Activated naive CD4-positive, alpha-beta T cell treated with Interleukin-2 at 50 U/mL for 16 hours (primary cell): ENCODE results near the gene PSAPL1.

Source experiments
- DNase-seq: peaks from one replicate; pipeline ENCODE4 v3.0.0-alpha.2; 2020

The PSAPL1 gene

DNA sequence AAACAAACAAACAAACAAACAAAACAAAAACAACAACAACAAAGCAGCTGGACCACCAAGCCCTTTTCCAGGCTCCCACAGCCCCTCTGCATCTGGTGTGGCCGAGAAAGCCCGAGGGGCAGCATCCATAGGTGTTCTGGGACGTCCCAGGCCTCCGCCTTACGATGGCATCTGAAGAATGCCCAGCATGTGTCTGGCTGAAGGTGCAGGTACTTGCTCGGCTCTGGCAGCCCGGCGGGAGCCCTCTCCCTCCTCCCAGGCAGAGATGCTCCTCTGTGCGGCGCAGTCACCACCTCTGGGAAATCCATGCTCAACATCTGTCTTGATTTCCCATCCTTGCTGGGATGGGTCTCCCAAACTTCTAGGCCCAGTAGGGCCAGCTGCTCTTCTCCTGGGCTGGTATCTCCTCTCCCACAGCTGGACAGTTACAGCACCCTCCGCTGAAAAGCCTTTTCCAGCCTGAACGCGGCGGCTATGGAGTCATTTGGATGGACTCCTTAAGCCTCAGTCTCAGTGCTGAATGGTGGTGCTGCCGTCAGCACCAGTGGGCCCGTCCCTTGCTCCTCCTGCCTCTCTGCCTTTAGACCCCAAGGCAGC lies 4.3 kb downstream of the PSAPL1 start:
- no peak for DNase-seq

DNA sequence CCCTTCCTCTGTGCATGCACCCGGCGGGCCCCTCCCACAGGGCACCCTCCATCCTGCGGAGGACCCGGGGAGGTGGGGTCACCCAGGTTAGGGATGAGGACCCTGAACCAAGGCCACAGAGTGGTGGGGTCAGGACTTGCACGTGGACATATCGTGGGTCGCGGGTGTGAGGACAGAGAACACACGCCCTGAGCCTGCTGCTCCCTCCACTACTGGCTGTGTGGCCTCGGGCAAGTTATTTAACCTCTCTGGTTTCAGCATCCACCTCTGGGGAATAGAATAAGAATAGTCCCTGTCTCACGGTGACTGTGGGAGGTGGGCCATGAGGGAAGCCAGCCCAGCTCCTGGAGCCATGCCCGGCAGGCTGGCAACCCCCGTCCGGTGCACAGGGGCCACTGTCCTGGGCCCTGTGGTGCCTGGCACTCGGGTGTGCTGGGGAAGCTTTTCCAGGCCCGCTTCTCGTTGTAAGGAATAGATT lies 5.1 kb downstream of the PSAPL1 start:
- no peak for DNase-seq

DNA sequence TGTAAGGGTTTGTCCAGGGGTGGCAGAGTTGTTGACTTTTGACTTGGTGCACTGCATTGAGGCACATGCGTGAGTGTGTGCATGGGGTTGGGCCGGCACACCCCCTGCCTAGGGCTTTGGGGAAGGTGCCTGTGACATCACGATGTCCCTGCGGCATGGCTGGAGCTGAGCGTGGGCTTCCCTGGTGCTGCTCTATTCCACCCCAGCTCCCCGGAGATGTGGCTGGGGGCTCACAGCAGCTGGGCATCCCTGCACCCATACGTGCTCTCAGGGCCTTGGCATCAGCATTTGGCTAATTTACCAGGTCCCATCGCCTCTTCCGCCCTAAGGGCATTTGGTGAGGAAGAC lies 5.7 kb downstream of the PSAPL1 start:
- DNase-seq, result no peak

DNA sequence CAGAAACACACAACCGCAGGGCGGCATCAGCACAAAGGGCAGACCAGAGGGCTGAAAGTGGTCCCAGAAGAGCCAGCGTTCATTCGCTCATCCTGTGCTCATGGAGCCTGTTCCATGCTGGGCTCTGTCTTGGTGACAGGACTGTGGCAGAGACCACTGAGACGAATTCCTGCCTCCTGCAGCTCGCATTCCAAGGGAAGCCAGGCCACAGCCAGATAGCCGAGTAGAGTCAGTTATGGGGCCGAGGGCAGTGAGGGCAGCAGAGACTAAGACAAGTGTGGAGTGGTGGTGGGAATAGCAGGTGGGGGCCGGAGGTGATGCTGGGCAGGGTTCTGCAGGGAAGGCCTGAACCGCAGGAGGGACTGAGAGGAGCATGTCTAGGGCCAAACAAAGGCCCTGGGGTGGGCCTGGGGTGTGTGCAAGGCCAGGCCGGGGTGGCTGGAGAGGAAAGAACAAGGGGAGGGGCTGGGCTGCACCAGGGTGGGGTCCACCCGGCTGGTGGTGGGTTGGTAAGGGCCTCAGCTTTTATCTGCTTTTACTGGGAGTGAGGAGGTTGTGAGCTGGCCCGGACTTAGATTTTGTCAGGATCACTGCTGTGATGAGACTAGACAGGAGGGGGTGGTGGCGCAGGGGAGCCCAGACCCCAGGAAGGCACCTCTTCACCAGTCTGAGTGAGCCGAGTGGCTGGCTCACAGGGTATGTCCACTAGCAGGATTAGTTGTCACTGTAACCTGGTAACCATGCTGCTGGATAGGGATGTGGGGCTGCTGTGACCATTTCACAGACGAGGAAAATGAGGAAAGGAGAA lies 6.3 kb downstream of the PSAPL1 start:
- no peak for DNase-seq

DNA sequence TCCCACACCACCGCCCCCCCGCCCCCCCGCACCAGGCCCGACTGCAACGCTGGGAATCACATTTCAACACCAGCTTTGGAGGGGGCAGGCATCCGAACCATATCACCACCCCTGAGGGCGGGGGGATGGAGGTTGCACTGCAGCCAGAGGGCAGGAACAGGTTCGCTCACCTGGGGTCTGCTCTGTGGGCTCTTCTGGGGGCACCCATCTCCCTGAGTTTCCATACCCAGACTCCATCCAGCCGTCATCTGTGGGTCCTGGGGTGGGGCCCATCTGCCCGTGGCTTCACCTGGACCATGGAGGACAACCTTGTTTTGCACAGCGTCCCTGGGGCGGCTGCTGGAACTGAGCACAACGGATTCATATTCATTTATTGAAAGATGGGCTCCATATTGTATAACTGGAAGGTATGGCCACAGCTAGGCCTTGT lies 6.9 kb downstream of the PSAPL1 start:
- no peak for DNase-seq

DNA sequence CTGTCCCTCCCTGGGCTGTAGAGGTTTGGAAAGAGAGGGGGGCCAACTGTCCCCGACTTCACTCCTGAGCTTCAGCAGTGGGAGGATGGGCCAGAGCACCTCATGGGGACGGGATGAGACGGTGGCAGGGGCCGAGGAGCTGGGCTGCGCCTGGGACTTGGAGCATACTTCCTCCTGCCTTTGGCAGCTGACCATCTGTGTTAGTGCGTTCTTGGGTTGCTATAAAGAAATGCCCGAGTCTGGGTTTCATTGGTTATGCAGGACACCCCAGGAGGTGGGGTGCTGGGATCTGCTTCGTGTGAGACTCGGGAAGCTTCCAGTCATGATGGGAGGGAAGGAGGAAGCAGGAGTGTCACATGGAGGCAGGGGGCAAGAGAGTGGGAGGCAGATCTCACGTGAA lies 7.4 kb downstream of the PSAPL1 start:
- no peak for DNase-seq

DNA sequence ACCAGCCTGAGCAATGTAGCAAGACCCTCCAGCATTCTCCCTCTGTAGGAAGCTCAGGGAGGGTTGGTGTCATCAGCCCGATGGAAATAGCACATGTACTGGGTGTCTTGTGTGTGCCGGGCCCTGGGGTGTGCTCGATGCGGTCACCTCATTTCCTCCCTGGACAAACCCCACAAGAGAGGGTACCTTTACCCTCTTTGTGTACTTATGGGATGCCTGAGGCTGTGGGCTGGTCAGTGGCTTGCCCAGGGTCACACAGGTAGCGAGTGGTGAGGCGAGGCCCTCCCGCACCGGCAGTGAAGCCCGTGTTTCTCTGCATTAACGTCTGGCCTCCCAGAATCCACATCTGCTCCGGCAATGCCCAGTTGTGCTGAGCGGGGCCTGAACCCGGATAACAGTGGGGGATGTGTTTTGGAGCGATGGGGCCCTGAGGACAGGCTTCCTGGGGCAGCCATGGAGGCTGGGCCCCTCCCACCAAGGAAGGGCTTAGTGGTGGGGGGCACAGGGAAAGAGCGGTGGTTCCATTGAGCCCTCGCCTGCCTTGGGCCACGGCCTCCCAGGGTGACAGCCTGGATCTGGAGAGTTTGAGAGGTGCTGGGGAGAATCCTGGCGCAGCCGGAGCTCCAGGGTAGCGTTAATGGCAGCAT lies 8.1 kb downstream of the PSAPL1 start:
- no peak for DNase-seq

DNA sequence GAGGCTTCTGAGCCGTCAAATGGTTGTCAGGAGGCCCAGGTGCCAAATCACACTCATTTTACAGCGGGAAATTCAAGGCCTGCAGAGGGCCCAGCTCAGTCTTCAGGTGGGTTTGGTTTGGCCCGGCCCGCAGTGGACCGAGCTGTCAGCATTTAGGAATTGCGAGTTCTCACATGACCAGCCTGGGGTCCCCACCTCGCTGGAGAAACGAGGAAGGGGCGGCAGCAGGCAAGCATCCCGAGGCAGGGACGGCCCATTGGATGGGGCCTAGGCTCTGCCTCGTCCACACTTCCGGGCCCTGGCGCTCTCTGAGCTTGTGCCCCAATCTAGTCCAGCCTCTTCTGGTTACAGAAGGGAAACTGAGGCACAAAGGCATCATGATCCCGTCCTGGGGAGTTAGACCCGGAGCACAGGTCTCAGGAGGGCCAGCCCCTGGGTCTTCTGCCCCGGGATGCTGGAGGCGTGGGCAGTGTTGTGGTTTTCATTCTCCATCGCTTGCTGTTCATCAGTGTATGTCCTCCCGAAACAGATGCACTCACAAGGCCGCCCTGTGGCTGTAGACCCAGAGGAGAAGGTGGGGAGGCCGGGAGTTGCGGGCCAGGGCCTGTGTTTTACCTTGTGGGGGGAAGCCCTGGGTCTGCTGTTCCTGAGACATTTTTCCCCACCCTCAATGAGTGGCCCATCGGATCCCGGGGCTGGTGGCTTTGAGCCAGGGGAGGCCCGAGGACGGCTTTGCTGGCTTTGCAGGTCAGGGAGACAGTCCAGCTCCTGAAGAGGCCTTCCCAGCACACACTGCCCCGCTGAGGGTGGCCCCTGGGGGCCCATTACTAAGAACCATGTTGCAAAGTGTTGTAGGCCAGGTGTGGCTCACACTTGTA lies 8.9 kb downstream of the PSAPL1 start:
- no peak for DNase-seq

DNA sequence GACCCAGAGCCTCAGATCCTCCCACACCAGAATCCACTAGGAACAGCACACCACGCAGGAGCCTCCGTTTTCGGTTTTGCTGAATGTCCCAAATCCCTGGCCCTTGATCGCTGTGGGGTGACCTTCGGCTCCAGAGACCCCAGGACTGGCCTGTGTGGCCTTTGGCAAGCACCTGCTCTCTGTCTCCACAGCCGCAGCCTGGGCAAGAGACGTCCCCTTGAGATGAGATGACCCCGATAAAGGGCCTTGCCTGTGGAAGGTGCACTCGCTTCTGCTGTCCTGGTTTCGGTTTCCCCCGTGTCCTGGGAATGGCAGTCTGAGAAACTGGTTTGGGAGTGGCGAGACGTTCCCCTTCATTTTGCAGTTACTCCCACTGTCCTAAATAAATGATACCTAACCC lies 9.6 kb downstream of the PSAPL1 start:
- no peak for DNase-seq

DNA sequence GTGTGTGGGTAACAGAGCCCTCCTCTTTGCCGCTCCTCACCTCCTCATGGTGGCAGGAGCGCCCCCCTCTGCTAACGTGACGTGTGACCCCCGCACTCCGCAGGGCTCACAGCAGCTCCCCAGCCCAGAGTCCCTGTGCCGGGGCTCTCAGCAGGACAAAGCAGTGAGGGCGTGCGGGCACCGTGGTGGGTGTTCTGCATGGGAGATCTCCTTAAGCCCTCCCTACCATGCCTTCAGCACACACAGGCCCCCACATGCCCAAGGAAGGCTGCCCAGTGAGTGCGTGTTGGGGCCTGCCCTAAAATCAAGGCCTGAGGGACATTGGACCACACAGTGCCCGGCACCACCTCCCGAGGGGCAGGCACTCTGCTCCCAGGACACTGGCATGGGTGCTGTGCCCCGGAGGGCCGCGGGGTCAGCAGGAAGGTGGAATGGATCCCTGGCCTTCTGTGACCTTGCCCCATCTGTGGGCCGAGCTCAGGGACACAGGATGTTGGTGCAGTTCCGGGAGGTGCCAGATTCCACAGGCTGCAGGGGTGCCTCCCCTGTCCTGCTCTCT lies 10.1 kb downstream of the PSAPL1 start:
- no peak for DNase-seq

DNA sequence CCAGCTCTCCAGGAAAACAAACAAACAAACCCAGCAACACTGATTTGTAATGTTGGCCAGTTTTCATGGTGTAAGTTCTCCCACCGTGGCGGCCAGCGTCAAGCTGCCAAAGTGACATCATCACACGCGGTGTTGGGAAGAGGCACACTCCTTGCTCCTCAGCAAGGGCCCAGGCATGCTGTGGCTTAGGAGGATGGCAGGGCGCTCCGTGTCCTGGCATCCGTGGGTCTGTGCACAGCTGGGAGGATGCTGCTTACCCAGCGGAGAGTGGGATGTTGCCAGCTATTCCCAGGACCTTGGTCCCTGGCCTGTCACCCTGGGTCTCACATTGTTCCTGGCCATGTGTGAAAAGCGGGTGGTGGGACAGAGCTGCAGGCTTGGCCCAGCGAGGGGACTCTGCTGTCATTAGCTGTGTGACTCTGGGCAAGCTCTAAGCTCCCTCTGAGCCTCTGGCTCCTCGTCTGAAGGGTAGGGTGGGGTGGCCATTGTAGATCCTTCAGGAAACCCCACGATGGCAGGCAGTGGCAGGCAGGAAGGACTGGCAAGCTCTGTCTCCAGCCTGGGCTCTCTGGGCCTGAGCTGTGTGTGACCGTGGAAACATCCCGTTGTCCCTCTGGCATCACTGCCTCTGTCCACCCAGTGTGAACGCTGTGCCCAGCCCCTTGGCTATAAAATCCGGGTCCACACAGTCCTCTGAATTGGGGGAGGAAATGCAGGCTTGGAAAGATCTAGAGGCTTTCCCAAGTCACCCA lies 10.8 kb downstream of the PSAPL1 start:
- DNase-seq, result no peak

DNA sequence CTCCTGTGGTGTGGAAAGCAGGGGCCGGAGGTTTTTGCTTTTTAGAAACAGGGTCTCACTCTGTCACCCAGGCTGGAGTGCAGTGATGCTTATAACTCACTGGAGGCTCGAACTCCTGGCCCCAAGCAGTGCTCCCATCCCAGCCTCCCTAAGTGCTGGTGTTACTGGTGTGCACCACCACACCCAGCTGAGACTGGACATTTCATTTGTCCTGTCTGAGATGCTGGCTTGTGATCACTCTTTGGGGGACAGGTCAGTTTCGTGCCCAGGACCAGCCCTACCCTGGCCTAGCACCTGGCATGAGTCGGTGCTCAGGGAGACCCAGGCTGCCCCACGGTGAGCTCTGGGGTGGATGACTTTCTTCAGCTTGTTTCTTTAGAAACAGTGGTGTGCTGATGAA lies 11.3 kb downstream of the PSAPL1 start:
- no peak for DNase-seq

DNA sequence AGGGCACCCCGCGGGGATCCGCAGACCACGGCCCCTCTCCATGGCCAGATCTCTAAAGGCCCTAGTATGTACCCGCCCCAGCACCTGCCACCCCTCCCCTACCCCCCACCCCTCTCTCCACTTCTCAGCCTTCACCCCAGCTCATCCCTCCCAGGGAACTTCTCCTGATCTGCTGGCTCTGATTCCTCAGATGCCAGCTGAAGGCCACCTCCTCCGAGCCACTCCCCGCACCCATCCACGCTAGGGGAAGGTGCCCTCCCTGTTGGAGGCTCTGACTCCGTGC lies 11.9 kb downstream of the PSAPL1 start:
- no peak for DNase-seq

DNA sequence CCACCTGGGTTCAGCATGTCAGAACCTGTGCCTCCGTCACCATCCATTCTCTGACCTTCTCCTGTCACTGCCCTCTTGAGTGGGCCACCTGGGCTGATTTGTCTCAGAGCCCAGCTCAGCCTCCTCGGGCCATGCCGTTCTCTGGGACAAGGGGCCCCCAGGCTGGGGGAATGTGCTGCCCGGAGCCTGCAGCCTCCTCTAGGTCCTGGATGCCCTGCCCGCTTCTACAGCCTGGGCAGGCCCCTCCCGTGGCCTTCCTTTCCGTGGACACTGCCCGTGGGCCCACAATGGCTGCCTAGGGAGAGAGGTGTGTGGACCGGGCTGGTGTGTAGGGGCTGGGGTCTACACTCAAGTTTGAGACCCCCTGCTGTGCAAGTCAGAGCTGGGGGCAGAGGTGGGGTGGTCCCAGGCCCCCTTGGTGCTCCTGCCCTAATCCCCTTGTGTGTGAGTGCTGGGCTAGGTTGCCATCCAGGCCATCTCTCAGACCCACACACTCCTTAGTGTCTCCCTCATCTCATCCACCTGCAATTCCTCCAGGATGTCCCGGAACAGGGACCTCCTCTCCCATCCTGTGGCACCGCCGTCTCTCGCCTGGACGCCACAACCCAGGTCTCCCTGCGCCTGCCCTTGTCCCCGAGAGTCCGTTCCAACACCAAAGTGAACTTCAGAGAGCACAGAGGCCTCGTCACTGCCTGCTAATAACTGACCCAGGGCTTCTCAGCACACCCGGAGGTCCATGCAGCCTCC lies 12.4 kb downstream of the PSAPL1 start:
- DNase-seq, result no peak

DNA sequence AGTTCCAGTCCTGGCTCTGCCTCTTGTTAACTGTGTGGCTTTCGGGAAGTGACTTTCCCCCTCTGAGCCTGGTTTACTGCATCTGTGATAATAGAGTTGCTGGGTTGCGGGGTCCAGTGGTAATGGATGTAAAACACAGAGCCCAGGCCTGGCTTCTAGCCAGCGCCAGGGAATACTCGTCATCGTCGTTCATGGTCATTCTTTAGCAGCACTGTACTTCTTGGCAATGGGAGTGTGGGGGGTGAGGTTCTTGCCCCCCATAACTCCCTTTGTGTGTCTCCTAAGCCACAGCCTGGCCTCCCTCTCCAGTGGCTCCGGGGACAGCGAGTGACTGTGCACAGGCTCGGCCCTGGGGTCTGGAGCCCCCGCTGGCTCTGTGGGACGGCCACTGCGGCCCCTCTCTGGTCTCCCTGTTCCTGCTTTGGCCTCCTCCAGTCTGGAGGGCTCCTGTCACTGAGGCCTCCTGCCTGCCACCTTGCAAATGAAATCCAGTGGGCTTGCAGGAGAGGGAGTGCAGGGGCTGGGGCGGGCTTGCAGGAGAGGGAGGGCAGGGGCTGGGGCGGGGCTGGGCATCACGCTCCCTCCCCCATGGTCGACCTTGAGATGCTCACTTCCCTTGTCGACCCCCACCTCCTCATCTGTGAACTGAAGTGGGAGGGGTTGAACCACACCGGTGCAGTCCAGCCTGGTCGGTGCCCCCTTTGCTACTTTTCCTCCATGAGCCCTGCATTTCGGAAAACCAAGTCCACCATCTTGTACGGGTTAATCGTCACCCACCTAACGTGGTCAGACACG lies 13.2 kb downstream of the PSAPL1 start:
- no peak for DNase-seq

DNA sequence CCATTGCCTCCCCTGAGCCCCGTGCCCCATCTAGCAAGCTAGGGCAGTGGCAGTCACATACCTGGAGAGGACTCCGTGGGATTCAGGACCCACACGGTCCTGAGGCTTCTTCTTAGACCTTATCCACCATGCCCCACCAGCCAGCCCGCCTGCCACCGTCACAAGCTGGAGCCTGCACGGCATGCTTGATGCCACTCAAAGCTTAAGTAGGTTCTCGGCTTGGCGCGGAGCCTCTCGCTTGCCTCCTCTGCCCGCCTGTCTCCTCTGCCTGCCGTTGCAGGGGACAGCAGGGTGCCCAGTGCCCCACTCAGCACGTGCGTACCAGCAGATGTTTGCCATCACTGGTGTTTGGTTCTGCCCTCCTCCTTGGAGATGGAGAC lies 14.1 kb downstream of the PSAPL1 start:
- DNase-seq, result no peak

DNA sequence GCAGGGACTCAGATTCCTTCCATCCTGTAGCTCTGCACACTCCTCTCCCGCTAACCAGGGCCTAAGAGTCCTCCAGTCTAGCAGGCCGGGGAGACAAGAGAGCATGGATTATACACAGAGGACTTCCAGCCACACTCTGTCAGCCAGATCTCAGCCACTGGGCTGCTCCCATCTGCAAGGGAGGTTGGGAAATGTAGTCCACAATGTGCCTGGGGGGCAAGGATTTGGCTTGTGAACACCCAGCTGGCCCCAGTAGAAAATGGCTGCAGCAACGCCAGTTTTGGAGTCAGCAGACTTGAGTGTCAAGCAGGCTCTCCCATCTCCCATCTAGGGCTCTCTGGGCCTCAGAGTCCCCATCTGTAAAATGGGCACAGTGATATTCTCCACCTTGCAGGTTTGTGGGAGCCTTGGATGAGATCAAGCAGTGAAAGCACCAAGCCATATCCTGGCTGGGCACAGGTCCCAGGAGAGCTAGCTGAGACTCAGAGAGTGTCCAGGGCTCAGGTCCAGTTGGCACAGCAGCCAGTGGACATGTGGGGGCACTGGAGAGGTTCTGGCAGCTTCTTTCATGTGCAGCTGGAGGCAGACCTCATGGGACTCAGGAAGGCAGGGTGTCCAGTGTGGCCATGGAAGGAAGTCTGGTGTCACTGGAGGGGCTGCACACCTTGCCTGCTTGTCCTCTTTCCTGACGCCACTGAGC lies 14.6 kb downstream of the PSAPL1 start:
- DNase-seq, result no peak

DNA sequence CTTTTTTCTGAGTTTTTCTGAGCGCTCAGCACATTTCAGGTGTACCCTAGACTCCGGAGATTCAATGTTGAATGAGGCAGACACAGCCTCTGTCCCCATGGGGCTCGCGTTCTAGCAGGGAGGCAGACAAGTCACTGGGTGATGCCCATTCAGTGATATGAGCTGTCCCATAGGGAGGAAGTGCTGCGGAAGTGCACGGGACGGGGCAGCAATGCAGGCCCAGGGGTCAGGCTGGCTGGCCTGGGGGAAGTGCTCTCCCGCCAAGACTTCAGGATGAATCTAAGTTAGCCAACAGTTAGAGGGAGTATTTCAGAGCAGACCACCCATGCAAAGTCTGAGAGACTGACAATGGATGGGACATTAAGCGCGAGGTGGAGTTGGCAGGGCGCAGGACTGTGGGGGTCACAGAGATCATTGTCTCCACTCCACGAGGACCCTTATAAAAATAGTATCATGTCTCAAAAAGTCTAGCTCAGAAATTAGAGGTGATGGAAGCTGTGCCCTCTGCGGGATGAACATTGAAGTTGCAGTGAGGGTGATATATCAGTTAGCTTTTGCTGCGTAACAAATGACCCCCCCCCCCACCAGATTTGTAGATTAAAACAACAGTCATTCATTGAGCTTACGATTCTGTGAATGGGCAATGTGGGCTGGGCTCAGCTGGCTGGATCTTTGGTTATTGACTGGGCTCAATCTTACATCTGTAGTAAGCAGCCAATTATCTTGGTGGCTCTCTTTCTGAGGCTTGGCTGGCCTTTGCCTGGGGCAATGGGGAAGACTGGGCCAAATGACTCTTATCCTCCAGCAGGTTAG lies 16.4 kb downstream of the PSAPL1 start:
- no peak for DNase-seq

DNA sequence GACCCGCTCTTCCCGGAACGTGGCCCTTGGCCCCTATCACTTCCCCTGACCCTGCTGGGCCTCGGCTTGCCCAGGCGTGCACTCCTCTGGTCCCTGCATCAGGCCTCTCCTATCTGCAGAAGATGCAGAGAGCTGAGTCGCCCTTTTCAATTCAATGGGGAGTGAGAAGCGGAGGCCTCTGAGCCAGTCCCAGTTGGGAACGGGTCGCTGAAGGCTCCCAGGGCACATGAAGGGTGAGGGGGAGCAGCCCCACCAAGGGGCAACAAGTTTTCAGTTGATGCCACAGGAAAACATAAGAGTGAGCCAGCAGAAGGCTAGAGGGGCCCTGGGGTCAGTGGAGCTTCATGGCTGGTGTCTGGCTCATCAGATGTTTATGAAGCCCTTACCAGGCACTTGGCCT lies 17.1 kb downstream of the PSAPL1 start:
- DNase-seq, result no peak
